Measurements from ENCODE around the gene CLEC11A.

Gene CLEC11A

DNA sequence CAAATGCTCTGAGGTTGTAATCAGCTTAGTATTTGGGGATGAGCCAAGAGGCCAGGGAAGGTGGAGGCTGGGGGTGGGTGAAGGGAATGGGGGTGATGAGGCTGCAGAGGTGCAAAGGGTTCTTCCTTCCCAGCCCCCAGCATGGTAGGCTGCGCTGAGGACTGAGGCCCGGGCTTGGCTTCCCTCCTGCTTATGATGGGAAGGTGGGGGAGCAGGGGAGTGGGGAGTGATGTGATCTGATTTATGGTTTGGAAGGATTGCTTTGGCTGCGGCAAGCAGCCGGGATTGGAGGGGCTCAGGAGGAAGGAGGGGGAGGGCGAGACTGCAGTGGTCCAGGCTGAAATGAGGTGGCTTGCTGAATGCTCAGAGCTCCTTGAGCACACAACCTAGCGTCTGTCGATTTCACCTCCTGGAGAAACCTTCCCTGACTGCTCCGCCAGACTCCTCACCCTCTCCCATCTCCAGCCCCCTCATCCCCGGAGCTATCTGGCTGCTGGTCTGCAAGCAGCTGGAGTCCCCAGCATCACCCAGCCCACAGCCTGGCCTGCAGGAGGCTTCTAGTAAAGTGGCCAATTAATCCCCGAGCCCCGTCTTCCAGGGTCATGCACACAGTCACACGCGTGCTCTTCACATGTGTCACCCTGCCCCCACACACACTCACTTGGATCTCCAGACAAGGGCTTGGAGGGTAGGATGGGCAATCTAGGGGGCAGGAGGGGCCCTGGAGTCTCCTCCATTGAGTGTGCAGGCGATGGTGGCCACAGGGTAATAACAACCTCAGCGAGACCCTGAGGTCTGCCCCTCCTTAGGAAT is 757 bp upstream of the CLEC11A start:
- H3K27me3 ChIP-seq (ENCODE audit: insufficient read depth, low read length, poor library complexity, severe bottlenecking) = no peaks in the 10 kb centered on the region
- no peaks in the 10 kb centered on the region for H3K9me2 ChIP-seq (replicated peaks; ENCODE audit: low read depth, low read length)
- H3K9ac ChIP-seq (ENCODE audit: low read depth, low read length, poor library complexity, severe bottlenecking) = no peak overlapping the region
- H3K4me3 ChIP-seq (ENCODE audit: low read length, poor library complexity, severe bottlenecking) = no peak overlapping the region
- no peaks in the 10 kb centered on the region for H3F3A ChIP-seq (ENCODE audit: low read depth)
- no peaks in the 10 kb centered on the region for H3K36me3 ChIP-seq (ENCODE audit: insufficient read depth, low read length)
- H4K20me1 ChIP-seq (ENCODE audit: insufficient read depth, low read length, poor library complexity, severe bottlenecking) = no peaks in the 10 kb centered on the region
- no peaks in the 10 kb centered on the region for H3K4me1 ChIP-seq (ENCODE audit: insufficient read depth, low read length, poor library complexity, severe bottlenecking)
- TF ChIP-seq EZH2phosphoT487 (IDR thresholded peaks at IDR 0.05; ENCODE audit: borderline replicate concordance) = no peak
- TF ChIP-seq CTCF (conservative IDR thresholded peaks at IDR 0.05; ENCODE audit: low read length) = no peak
- no peaks in the 10 kb centered on the region for H3K9me3 ChIP-seq (ENCODE audit: insufficient read depth, low read depth, low read length)
- no peak overlapping the region for H2AFZ ChIP-seq (ENCODE audit: low read length)
- peaks cover 17% of the 10 kb centered on the region; the same call in 1 of the 2 replicates for H3K79me2 ChIP-seq (ENCODE audit: insufficient read depth, low read length)
- H3K4me2 ChIP-seq (ENCODE audit: low read depth, low read length, poor library complexity, severe bottlenecking) = no peak overlapping the region

GRCh38 chr19:50723735-50724521 is 764 bp downstream of the CLEC11A start:
- peak overlapping the region; percentile 53 for H3K9ac ChIP-seq (ENCODE audit: low read depth, low read length, poor library complexity, severe bottlenecking)
- H3K4me2 ChIP-seq (ENCODE audit: low read depth, low read length, poor library complexity, severe bottlenecking) = peak overlapping the region; percentile 73

More at GRCh38 chr19:50723735-50724521, 764 bp downstream of the CLEC11A start:
- no peak for TF ChIP-seq EZH2phosphoT487 (IDR thresholded peaks at IDR 0.05; ENCODE audit: borderline replicate concordance)
- TF ChIP-seq CTCF (conservative IDR thresholded peaks at IDR 0.05; ENCODE audit: low read length) = no peak
- Histone ChIP-seq H3K79me2 (ENCODE audit: insufficient read depth, low read length) (peaks cover 17% of the 10 kb centered on the region; the same call in 1 of the 2 replicates), H3K4me3 (ENCODE audit: low read length, poor library complexity, severe bottlenecking) (peak overlapping the region; percentile 68), H2AFZ (ENCODE audit: low read length) (peak overlapping the region; percentile 39), H4K20me1 (ENCODE audit: insufficient read depth, low read length, poor library complexity, severe bottlenecking) (no peaks in the 10 kb centered on the region), H3K4me1 (ENCODE audit: insufficient read depth, low read length, poor library complexity, severe bottlenecking) (no peaks in the 10 kb centered on the region), H3K27me3 (ENCODE audit: insufficient read depth, low read length, poor library complexity, severe bottlenecking) (no peaks in the 10 kb centered on the region), H3F3A (ENCODE audit: low read depth) (no peaks in the 10 kb centered on the region), H3K9me2 (replicated peaks; ENCODE audit: low read depth, low read length) (no peaks in the 10 kb centered on the region), H3K9me3 (ENCODE audit: insufficient read depth, low read depth, low read length) (no peaks in the 10 kb centered on the region), H3K36me3 (ENCODE audit: insufficient read depth, low read length) (no peaks in the 10 kb centered on the region)
